HK-2 (cell line): Measurements from ENCODE around the gene MYO7A.

Experiments
- DNase-seq: peaks from one replicate; pipeline ENCODE4 v3.0.0-alpha.2; 2018; ENCODE audit not compliant: unreplicated experiment

The MYO7A gene

GRCh38 chr11:77165066-77165465 lies 37.0 kb downstream of the MYO7A start:
- DNase-seq = no peak

GRCh38 chr11:77166021-77166420 lies 38.0 kb downstream of the MYO7A start:
- DNase-seq = no peak

GRCh38 chr11:77167111-77167626 lies 39.1 kb downstream of the MYO7A start:
- DNase-seq = no peak

DNA sequence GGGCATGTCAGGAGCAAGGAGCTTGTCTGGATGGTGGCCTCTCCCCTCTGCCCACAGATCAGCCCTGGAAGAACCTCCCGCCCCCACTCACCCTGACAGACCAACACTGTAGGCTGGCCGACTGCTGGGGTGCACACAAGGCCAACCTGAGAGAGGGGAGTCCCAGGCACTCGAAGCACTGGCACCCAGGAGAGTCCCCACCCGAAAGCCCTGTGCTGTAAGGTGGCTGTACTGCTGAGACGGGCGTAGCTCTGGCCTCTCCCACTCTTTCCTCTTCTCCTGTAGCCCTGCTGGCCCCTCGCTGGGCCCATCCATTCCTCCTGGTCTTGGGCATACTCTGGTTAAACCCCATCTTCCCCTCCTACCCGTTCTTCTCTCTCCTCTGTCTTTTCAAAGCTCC lies 39.7 kb downstream of the MYO7A start:
- DNase-seq = no peak

GRCh38 chr11:77170107-77170506 lies 42.1 kb downstream of the MYO7A start:
- no peak for DNase-seq

- DNase-seq = no peak
Measured at GRCh38 chr11:77171254-77171653, 43.2 kb downstream of the MYO7A start.

GRCh38 chr11:77171885-77172665 lies 44.0 kb downstream of the MYO7A start:
- no peak for DNase-seq

DNA sequence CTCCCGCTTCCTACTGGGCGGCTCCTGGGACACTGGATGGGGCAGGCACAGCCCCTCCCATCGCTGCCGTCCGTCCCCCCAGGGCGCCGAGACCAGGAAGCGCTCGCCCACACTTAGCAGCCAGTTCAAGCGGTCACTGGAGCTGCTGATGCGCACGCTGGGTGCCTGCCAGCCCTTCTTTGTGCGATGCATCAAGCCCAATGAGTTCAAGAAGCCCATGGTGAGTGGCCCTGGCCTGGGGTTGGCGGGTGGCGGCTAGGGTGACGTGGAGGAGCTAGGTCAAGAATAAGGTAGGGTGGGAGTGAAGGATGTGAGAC lies 44.6 kb downstream of the MYO7A start:
- no peak for DNase-seq

DNA sequence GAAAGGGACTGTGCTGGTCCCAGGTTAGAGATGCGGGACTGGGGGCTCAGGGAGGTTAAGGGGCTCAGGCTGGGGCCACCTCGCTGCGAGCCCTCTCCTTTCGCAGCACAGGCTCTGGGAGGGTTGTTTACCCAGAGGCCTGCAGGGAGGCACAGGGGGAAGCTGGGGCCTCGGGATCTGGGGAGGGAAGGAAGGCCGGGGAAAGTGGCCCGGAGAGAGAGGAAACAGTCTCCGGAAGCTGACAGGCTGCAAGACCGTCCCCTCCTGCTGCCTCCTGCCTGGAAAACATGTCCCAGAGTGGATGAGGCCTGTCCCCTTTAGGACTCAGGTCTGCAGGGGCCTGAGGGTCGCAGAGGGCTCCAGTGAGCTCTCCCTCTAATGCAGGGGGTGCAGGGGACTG lies 45.4 kb downstream of the MYO7A start:
- DNase-seq = no peak

GRCh38 chr11:77174559-77174958 lies 46.5 kb downstream of the MYO7A start:
- DNase-seq = no peak

- no peak for DNase-seq
Measured at GRCh38 chr11:77175021-77175842, 47.2 kb downstream of the MYO7A start.

GRCh38 chr11:77175869-77176539 lies 48.0 kb downstream of the MYO7A start:
- DNase-seq = no peak

DNA sequence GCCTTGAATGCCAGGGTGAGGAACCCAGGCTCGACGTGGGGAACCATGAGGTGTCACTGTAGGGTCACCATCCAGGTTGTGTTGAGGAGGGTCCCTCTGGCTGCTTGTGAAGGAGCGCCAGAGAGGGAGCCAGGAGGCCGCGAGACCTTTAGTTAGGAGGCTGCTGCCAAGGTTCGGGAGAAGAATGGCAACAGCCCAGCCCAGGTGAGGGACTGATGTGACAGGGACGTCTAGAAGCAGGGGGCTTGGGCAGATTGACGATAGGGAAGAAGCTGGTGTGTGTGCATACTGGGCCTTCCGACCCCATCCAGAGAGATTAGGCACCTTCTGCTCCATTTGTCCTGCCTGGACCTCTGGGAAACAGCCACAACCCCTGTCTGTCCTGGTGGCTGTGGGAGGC lies 49.0 kb downstream of the MYO7A start:
- no peak for DNase-seq

- DNase-seq = no peak
Measured at GRCh38 chr11:77178150-77178549, 50.1 kb downstream of the MYO7A start.

- DNase-seq = no peak
Measured at GRCh38 chr11:77179048-77179447, 51.0 kb downstream of the MYO7A start.

- DNase-seq = no peak
Measured at GRCh38 chr11:77179681-77180080, 51.6 kb downstream of the MYO7A start.

GRCh38 chr11:77180346-77180745 lies 52.3 kb downstream of the MYO7A start:
- no peak for DNase-seq

GRCh38 chr11:77181226-77181625 lies 53.2 kb downstream of the MYO7A start:
- no peak for DNase-seq

- DNase-seq = no peak
Measured at GRCh38 chr11:77181799-77182541, 53.9 kb downstream of the MYO7A start.

DNA sequence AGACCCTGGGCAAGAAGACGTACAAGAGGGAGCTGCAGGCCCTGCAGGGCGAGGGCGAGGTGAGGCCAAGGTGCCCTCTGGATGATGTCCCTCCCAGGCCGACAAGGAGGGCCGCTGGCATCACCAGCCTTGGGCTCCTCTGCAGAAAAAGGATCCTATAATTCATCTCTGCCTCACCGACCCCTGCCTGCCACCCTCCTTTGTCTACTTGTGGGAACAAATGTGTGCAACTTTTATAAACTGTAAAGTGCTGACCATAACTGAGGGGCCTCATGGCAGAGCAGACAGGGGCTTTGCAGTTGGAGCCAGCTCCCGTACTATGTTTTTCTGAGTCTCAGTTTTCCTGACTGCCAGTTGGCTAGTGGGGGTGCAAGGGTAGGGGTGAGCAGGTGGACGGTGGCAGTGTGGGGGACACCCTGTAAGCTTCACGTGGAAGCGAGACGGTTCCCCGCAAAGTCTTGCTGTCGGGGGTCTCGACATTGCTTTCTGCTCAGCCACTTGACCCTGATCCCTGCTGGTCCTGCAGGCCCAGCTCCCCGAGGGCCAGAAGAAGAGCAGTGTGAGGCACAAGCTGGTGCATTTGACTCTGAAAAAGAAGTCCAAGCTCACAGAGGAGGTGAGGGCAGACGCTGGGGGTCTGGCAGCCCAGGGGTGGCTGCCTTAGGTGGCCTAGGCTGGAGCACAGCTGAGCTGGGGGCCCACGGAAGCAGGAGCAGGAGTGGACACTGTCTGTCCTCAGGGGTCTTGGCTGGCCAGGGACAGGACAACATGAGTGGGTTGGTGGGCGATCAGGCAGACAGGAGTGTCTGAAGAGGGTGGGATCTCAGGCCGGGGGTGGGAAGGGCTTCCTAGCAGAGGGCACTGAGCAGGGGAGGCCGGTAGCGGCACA lies 54.7 kb downstream of the MYO7A start:
- no peak for DNase-seq
